ENCODE results near the gene PSMC2.
A peak's percentile ranks its signal among the peaks of the same experiment; 100 is the strongest.

Gene PSMC2

GRCh38 chr7:103347507-103348267 is at the start of gene PSMC2:
Gene PSMC2, plus strand, starts transcription at chr7:103347643. Its CDS starts 69 bp downstream, at chr7:103347712.
- DNase-seq: peak; percentile 67 to 79

- no peak for DNase-seq
Observed at GRCh38 chr7:103297837-103298179, 49.6 kb upstream of the PSMC2 start.

GRCh38 chr7:103299660-103300059 is 47.8 kb upstream of the PSMC2 start:
- DNase-seq: no peak

DNA sequence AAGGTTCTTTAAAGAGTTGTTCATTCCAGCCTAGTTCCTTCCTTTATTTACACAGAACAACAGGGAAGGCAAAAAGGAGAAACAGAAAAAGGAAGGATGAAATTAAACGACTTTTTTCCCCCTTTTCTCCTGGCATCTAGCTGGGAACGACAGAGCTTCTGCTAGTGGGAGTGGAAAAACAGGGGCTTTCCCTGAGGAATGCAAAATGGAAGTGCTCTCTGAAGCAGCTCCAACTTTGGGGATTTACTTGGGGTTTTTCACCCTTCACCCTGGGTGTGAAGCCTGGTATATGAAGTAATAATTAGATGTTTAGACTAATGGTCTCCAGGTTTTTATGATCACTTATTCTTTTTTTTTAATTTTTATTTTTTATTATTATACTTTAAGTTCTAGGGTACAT is 46.0 kb upstream of the PSMC2 start:
- DNase-seq: no peak

DNA sequence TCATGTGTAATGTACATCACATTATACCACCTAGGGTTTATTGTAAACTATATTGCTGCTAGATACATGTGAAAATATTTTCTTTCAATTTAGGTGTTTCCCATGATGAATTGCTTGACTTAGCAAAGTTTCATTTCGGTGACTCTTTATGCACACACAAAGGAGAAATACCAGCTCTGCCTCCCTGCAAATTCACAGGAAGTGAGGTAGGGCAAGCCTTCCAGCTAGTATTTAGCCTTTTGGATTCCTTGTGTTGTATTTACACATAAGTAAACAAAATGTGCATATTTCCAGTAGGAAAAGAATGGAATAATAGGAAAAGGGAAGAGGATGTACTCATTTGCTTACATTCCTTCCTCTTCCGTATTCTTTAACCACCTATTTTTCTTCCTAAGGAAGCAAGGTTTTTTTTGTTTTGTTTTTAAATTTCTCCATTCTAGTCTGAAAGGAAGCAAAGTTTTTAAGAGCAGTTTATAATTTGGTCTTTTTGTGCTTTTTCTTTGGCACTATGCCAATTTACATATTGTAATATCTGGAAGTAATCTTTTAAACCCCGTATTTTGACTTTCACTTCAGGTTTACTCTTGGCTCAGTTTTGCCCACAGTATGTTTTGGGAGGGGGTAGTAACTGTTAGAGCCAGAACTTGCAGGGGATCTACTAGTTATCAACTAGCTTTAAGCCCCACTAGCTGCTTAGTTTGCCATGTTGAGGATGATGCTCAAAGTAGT is 39.8 kb upstream of the PSMC2 start:
- no peak for DNase-seq

DNA sequence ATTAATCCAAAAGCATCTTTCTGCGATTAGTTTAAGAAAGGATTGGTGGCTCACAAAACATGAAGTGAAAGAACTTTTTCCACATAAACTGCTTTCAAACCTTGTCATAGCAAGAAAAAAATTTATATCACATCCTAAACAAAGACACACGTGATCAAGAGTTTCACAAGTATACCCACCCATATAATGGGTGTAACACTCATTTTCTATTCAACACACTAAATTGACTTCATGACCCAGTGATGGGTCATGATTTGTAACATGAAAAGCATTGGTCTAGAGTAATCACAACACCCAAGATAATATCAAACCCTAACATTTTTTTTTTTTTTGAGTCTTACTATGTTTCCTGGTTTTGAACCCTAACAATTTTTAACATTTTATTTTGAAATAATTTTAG is 32.6 kb upstream of the PSMC2 start:
- no peak for DNase-seq

DNA sequence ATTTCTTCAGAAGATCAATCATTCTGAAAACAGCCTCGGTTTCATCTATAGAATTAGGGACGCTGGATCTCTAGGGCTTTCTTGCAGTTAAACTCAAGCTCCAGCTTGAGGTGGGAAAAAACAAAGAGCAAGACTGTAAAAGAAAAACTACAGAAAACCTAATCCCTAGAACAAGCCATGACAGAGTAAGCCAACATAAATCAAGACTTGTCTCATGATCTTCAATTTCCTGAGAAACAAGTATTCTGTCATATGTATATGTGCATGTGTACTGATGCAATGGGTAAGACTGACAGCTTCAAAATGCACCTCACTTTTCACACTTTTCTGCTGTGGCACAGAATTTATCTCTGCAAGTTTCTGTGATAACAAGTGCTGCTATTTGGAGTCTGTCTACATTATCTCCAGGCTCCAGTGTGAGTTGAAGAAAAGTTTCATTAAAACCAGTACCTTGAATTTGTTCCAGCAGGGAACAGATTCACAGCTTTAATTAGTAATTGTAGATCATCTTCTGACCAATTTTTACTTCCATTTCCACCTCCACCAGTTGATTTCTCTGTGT is 31.0 kb upstream of the PSMC2 start:
- DNase-seq: no peak

DNA sequence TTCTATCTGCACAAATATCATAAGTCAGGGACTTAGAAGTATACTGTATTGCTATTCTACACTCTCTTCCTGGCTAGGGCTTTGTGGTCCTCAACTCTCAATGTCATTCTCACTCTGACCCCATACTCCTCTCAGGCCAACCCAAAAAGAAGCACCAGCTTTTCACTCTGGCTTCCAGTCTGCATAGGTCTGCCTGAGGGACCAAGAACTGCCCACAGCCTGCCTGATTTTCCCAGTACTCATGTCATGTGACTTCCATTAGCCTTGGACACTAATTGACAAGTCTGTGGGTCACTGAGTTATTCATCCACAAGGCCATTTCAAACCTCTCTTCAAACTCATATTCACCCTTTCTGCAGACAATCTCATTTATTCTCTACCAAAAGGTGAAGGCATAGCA is 30.4 kb upstream of the PSMC2 start:
- DNase-seq: no peak

- DNase-seq: no peak
Observed at GRCh38 chr7:103325744-103326143, 21.7 kb upstream of the PSMC2 start.

- DNase-seq: no peak
Observed at GRCh38 chr7:103336761-103337160, 10.7 kb upstream of the PSMC2 start.

DNA sequence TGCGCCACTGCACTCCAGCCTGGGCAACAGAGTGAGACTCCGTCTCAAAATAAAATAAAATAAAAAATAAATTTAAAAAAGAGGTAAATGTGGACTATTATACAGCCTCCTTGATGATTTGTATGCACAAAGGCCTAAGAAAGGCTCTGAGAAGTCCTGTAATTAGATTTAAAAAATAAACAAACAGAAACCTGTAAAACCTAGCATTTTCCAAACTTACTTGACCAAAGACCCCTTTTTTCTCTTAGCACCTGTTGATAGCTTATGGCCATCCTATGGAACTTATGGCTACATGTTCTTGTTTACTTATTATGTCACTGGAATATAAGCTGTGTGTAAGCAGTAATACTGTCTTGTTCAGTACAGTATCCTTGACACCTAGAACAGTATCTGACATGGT is 8.6 kb upstream of the PSMC2 start:
- no peak for DNase-seq

DNA sequence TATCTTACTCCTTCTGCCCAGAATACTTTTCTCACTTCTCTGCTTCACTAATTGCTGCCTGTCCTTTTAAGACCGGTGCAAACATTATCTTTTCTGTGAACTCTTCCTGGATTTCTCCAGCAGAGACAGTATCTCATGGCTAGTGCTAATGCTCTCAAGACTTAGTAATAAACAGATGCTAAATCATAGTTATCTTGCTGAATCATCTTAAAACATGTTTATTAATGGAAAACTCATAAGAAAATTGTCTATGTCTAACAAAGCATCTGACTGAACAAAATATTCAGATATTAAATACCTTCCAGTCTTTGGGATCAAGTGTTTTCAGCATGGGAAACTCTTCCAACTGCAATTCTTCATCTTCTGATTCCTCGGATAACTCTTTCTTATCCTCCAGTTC is 6.0 kb upstream of the PSMC2 start:
- DNase-seq: no peak

GRCh38 chr7:103343332-103343731 is 4.1 kb upstream of the PSMC2 start:
- DNase-seq: no peak

DNA sequence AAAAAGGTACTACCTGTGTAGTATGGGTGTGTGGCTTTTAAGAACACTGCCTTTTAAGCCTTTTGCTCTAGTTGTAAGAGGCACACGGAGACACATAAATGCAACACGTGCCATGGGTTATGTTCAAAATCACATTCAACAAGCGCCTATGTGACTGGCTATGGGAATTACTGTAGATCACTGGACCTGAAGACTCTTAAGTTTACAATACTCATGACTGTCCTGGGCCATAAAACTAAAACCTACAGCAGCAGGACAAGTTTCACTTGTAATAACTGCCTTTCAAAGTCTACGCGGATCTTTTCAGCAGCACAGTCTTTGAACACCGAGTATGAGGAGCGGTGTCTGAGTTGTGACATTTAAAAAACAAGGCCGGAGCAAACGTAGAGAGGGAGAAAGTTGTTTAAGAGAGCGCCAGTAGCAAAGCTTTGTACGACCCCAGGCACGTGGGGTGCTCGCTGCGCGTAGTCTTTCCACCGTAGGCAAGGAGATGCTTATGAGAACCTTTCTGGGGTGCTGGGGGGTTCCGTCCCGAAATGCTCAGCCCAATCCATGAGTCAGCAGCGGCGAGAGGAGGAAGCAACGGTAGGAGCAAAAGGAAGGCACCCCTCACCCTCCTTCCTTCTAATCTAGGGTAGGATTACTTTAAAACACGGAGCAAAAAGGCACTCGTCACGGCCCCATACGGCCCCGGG is 3.5 kb upstream of the PSMC2 start:
- no peak for DNase-seq

DNA sequence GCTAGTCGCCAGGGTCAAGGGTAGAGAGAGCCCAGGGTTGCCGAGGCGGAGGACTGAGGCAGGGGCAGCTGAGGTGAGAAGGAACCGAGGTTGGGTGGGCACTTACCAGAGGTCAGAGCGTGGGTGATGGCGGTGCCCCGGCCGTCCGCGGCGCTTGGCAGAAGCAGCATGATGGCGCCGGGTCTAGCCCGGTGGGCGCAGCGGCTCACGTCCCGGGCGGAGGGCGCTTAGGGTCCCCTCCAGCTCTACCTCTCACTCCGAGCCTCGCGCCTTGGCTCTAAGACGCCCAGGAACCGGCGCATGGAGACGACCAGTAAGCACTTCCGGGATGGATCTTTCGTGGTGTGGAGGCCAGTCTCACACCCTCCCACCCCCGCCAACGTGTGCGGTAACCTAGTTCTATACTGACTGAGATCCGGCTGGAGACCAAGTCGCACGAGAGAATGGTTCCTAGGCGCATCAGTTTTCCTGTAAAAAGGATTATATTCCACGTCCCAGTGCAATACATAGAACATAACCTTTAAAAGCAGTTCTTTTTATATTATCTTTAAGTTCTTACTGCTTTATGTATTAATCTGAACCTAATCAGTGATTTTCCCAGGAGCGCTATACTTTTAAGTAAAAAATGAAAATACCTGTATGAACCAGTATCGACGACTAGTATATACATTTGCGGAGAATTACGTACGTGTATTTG is 2.8 kb upstream of the PSMC2 start, which contains the start of gene DNAJC2:
Gene DNAJC2, minus strand, starts transcription at position 315 of the 697 bp plus-strand sequence. Its CDS starts 145 bp downstream, at position 170.
- peak; percentile 77 to 90 for DNase-seq

GRCh38 chr7:103346396-103346795 is 1.0 kb upstream of the PSMC2 start:
- no peak for DNase-seq

- DNase-seq: no peak
Observed at GRCh38 chr7:103348452-103348851, 1.0 kb downstream of the PSMC2 start.

GRCh38 chr7:103348959-103349358 is 1.5 kb downstream of the PSMC2 start:
- no peak for DNase-seq

- no peak for DNase-seq
Observed at GRCh38 chr7:103349805-103350204, 2.4 kb downstream of the PSMC2 start.

DNA sequence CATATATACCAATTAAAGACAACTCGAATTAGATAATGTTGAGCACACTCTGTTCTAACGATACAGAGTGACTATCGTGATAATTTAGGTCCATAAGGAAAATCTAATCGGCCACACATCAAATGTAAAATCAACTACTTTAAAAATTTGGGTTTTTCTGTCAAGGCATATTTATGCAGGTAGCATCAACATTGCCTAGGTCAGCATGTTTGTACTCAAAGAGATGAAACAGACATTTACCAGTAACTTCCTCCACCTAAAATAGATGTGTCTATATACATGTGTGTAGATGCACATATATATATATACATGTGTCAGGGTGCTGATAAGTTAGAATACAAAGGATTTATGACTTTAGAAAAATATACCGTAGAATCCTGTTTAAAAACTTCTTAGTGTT is 22.0 kb downstream of the PSMC2 start:
- no peak for DNase-seq

- no peak for DNase-seq
Observed at GRCh38 chr7:103373866-103374643, 26.6 kb downstream of the PSMC2 start.
